IPS DF 4.7 (cell line): ENCODE data around the gene TKTL1.
"Not testable (repeated sequence)": the region's sequence is repeated elsewhere in the genome, so short reads cannot be mapped to it uniquely, and the experiment has no call there.

Experiments
- DNase-seq: peaks from one replicate; pipeline ENCODE4 v3.0.0-alpha.2; 2013; ENCODE audit warnings: low spot score; ENCODE audit errors: extremely low read depth

TKTL1 gene

GRCh38 chrX:154295664-154296310, at the start of gene TKTL1:
Gene TKTL1, plus strand, starts transcription at chrX:154295795. Its CDS starts 65 bp downstream, at chrX:154295860.
- DNase-seq: no peak

GRCh38 chrX:154247377-154248045, 48.1 kb upstream of the TKTL1 start:
- DNase-seq: not testable (repeated sequence)

GRCh38 chrX:154248076-154248475, 47.5 kb upstream of the TKTL1 start:
- not testable (repeated sequence) for DNase-seq

GRCh38 chrX:154257282-154257681, 38.3 kb upstream of the TKTL1 start, which contains the start of gene OPN1MW3:
Gene OPN1MW3, plus strand, starts transcription at chrX:154257582. Its CDS starts 38 bp downstream, at chrX:154257620.
- DNase-seq: not testable (repeated sequence)

- DNase-seq: not testable (repeated sequence)
These were observed 36.9 kb upstream of the TKTL1 start for GRCh38 chrX:154258711-154259110.

- not testable (repeated sequence) for DNase-seq
These were observed 32.5 kb upstream of the TKTL1 start for GRCh38 chrX:154263072-154263471.

- not testable (repeated sequence) for DNase-seq
These were observed 26.4 kb upstream of the TKTL1 start for GRCh38 chrX:154269245-154269644.

- not testable (repeated sequence) for DNase-seq
These were observed 10.9 kb upstream of the TKTL1 start for GRCh38 chrX:154284489-154285338.

GRCh38 chrX:154286406-154286805, 9.2 kb upstream of the TKTL1 start:
- DNase-seq: not testable (repeated sequence)

GRCh38 chrX:154294791-154295574, 612 bp upstream of the TKTL1 start, which contains the start of gene TEX28:
Gene TEX28, minus strand, starts transcription at chrX:154295124. Its CDS starts 3,007 bp downstream, at chrX:154292117.
- DNase-seq: no peak

- DNase-seq: no peak
These were observed 1.1 kb downstream of the TKTL1 start for GRCh38 chrX:154296731-154297130.

GRCh38 chrX:154298312-154298711, 2.7 kb downstream of the TKTL1 start:
- no peak for DNase-seq

- DNase-seq: no peak
These were observed 5.2 kb downstream of the TKTL1 start for GRCh38 chrX:154300816-154301215.

- not testable (repeated sequence) for DNase-seq
These were observed 7.4 kb downstream of the TKTL1 start for GRCh38 chrX:154302998-154303397.

GRCh38 chrX:154303476-154303875, 7.9 kb downstream of the TKTL1 start:
- DNase-seq: no peak

- no peak for DNase-seq
These were observed 9.3 kb downstream of the TKTL1 start for GRCh38 chrX:154304846-154305245.

GRCh38 chrX:154305541-154306205, 10.1 kb downstream of the TKTL1 start:
- DNase-seq: no peak

- no peak for DNase-seq
These were observed 11.6 kb downstream of the TKTL1 start for GRCh38 chrX:154307202-154307601.

GRCh38 chrX:154308108-154308946, 12.7 kb downstream of the TKTL1 start:
- peak; percentile 7 for DNase-seq
